DND-41 (cell line): ENCODE data around the gene CSNK1G1.

Experiments used
- CTCF ChIP-seq: IDR thresholded peaks from 2 replicates; pipeline ENCODE4 v1.5.1; 2012; ENCODE audit warnings: borderline replicate concordance, low read length, moderate library complexity, mild to moderate bottlenecking; ENCODE audit not compliant: poor library complexity, severe bottlenecking; ENCODE audit errors: extremely low read depth
- EZH2 ChIP-seq: IDR thresholded peaks from 3 replicates; pipeline ENCODE4 v1.6.1; 2012; ENCODE audit warnings: borderline replicate concordance, low read depth, mild to moderate bottlenecking, moderate library complexity, low read length, inconsistent platforms; ENCODE audit not compliant: severe bottlenecking

GRCh38 chr15:64133623-64134344, 222.2 kb downstream of the CSNK1G1 start:
- TF ChIP-seq EZH2 (no peak), CTCF (no peak)
